Motor neuron (in vitro differentiated cells): Measurements from ENCODE around the gene TTC38. TPM values are rescaled to one million over a fixed set of nuclear protein-coding genes. Genes with fewer than 3 reads are reported as not detected.

ENCODE experiments used
- ATAC-seq, 8 experiments: fragments of 200-7000 bp; cut with Tn5 transposase; replicated peaks in 6 of 8; 2 replicates each; pipeline ENCODE4 v1.8.0; 2021; ENCODE audit warnings: mild to moderate bottlenecking in 8 of 8, moderate library complexity in 8 of 8
- H3K27ac ChIP-seq, 2 donors: fragments of 250-450 bp; sonication (Bioruptor Pico); 2 replicates each; pipeline ENCODE4 v1.9.0; 2021; ENCODE audit warnings: antibody characterized with exemption in 2 of 2, mild to moderate bottlenecking in 2 of 2, moderate library complexity in 1 of 2
- H3K4me1 ChIP-seq, 2 donors: fragments of 250-450 bp; sonication (Bioruptor Pico); replicated peaks in 1 of 2; 2 replicates each; pipeline ENCODE4 v1.6.1; 2021; ENCODE audit warnings: antibody characterized with exemption in 2 of 2, mild to moderate bottlenecking in 2 of 2, moderate library complexity in 1 of 2
- H3K4me3 ChIP-seq, 5 donors: fragments of 250-450 bp; sonication (Bioruptor Pico); 2 replicates each; pipeline ENCODE4 v1.9.0; 2021; ENCODE audit warnings: antibody characterized with exemption in 5 of 5, mild to moderate bottlenecking in 5 of 5, moderate library complexity in 4 of 5
- WGBS, 10 experiments: fragments of 450-650 bp; shearing (Covaris generic); methylation state at CpG; one replicate each; pipeline ENCODE4 v1.0.0; 2022; 5-methylcytosine and 5-hydroxymethylcytosine counted together
- in situ Hi-C, 9 experiments: fragments of 400-800 bp; cut with MboI; loops; one replicate each; pipeline ENCODE4 v1.15.0; 2021; ENCODE audit warnings: low sequenced_read_pairs in 9 of 9, low pct_unique_long_range_greater_than_20kb in 2 of 9; ENCODE audit not compliant: unreplicated experiment in 9 of 9
- total RNA-seq, 8 experiments: library from RNA; unstranded; fragments of 300-600 nt; gene quantifications; 2 replicates each; pipeline versions ENCODE4 v1.2.3 to v1.2.4, GENCODE V29; 2022

Gene TTC38
- total RNA-seq, 8 experiments from 2014 or later, result 6.2 to 25.2 (median 13.8) TPM

DNA sequence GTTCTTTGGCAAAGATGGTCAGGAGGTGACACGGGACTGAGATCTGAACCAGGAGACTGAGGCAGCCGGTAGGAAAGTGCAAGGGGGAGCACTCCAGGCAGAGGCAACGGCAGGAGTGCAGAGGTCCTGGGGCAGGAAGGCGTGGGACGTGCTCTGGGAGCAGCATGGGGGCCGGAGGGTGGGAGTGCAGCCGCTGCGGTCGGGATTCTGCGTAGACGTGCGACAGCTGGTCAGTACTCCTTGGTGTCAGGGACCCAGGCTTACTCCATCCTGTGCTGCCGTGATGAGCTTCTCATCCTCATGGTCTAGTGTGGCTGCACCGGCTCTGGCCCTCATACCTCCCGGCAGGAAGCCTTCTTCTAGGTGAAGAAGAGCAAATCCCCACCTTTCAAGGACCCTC is 50.8 kb downstream of the TTC38 start:
- in situ Hi-C loops, result loop anchor here in 7 of 9 experiments (10.0 to 25.0 kb wide), 4 partner anchors 181 to 731 kb away; no protein-coding TSS in a partner anchor
- 90 to 100% (median 98%) methylated on average over 1 to 5 of the region's 15 CpGs; no CpG with 5 or more reads in 6 of the 10 experiments for WGBS, 10 experiments
- Histone ChIP-seq H3K4me3 (no peak overlapping the region), H3K4me1 (no peaks in the 10 kb centered on the region), H3K27ac (no peak overlapping the region)
- no peak for ATAC-seq

DNA sequence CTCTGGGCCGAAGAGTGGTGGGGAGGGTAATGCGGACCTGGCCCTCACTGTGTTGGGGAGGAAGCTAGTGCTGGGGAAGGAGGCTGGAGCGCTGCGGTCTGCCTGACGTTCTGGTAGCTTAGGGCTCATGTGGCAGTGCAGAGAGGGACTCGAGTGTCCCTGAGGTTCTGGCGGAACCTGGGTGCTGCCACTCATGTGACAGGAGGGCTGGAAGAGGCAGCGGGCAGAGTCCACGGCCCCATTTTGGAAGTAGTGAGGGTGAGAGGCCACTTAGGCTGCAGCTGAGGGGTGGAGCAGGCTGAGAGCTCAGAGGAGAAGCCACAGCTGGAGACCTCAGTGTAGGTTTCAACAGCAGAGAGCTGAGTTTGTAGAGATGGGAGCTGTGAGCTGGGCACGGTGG is 51.5 kb downstream of the TTC38 start:
- Histone ChIP-seq H3K4me1 (no peaks in the 10 kb centered on the region), H3K27ac (no peak overlapping the region), H3K4me3 (no peak overlapping the region)
- 80 to 100% (median 100%) methylated on average over 1 to 5 of the region's 10 CpGs; no CpG with 5 or more reads in 4 of the 10 experiments for WGBS, 10 experiments
- in situ Hi-C loops, result loop anchor here in 7 of 9 experiments (10.0 to 25.0 kb wide), 4 partner anchors 182 to 732 kb away; no protein-coding TSS in a partner anchor
- no peak for ATAC-seq

DNA sequence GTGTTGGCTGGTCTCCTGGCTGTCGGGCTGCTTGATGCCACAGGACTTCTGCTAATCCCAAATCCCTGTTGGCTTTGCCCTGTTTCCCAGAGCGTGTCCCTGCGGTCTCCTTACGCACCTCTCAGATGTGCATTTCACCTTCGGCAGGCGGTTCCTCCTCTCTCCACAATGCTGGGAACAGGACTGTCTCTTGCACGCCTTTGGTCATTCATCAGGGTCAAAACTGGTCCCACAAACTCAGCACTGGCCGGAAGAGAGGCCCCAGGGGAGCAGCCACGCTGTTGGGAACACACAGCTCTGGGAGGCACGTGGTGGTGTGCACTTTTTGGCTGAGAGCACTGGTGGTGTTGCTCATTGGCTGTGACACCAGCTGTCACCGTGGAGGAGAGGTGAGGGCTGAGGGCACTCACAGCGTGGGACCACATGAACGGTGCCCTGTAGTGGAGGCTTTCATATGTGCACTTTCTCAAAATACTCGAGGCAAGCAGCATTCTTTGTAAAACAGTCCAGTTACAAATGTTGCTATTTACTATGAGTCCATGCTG is 52.4 kb downstream of the TTC38 start:
- in situ Hi-C loops, result loop anchor here in 6 of 9 experiments (10.0 to 25.0 kb wide), 4 partner anchors 183 to 733 kb away; no protein-coding TSS in a partner anchor
- H3K27ac ChIP-seq, result no peak overlapping the region
- WGBS, 10 experiments, result 80 to 100% (median 89%) methylated on average over 1 to 10 of the region's 14 CpGs; no CpG with 5 or more reads in 6 of the 10 experiments
- H3K4me1 ChIP-seq, result no peaks in the 10 kb centered on the region
- no peak overlapping the region for H3K4me3 ChIP-seq
- peak in 1 of 8 experiments; percentile 19 for ATAC-seq

- ATAC-seq, result no peak
- Histone ChIP-seq H3K4me3 (no peak overlapping the region), H3K27ac (no peak overlapping the region), H3K4me1 (no peaks in the 10 kb centered on the region)
- in situ Hi-C loops, result loop anchor here in 6 of 9 experiments (10.0 to 25.0 kb wide), 4 partner anchors 184 to 734 kb away; no protein-coding TSS in a partner anchor
- WGBS, 10 experiments, result 69 to 100% (median 97%) methylated on average over 1 to 10 of the region's 20 CpGs; no CpG with 5 or more reads in 5 of the 10 experiments
These were observed 53.0 kb downstream of the TTC38 start for GRCh38 chr22:46320716-46321386.

DNA sequence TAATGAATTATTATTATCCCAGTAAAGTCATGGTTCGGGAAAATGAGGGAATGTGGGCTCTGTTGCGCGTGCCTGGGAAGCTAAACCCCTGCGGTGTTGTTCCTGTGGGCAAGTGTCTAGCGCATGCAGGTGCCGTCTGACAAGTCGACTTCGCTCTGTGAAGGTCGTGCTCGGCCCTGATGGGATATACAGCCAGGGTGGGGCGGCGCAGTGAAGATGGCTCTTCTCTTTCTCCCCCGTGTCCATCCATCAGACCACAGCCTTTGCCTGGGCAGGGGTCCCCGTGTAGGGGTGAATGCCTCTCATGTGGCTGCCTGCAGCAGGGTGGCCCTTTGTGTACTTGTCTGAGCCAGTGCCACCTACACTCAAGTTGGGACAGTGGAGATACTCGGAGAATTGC is 54.9 kb downstream of the TTC38 start:
- in situ Hi-C loops, result loop anchor here in 6 of 9 experiments (10.0 to 25.0 kb wide), 4 partner anchors 185 to 735 kb away; no protein-coding TSS in a partner anchor
- Histone ChIP-seq H3K4me3 (no peak overlapping the region), H3K27ac (no peak overlapping the region), H3K4me1 (no peaks in the 10 kb centered on the region)
- ATAC-seq, result no peak
- 89 to 100% (median 92%) methylated on average over 3 to 10 of the region's 15 CpGs; no CpG with 5 or more reads in 4 of the 10 experiments for WGBS, 10 experiments

DNA sequence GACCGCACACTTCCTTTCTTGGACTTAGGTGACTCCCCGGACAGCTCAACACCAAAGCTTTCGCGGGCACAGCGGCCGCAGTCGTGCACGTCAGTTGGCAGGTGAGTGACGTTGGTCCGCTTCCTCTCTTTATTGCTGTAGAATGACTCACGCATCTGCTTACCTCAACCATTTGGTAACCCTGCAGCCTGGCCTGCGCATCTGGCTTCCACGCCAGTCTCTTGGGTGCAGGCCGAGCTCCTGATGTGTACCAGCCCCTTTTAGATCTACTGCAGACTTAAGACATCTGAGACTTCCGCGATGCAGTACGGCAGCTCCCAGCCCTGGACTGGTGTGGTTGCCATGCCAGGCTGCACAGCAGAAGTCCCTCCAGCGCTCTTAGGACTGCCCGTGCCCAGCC is 55.4 kb downstream of the TTC38 start:
- WGBS, 10 experiments, result 40 to 100% (median 98%) methylated on average over 2 to 16 of the region's 19 CpGs; no CpG with 5 or more reads in 5 of the 10 experiments

GRCh38 chr22:46326066-46326680 is 58.4 kb downstream of the TTC38 start:
- no peak overlapping the region for H3K4me3 ChIP-seq
- no peaks in the 10 kb centered on the region for H3K4me1 ChIP-seq
- no peak overlapping the region for H3K27ac ChIP-seq
- in situ Hi-C loops, result loop anchor here in 1 of 9 experiments (10.0 kb wide), 1 partner anchor 201 kb away; no protein-coding TSS in a partner anchor
- no peak for ATAC-seq
- WGBS, 10 experiments, result 70 to 100% (median 90%) methylated on average over 1 to 14 of the region's 23 CpGs; no CpG with 5 or more reads in 4 of the 10 experiments

More for the DNA sequence above, 55.4 kb downstream of the TTC38 start:
- in situ Hi-C loops, result loop anchor here in 6 of 9 experiments (10.0 to 25.0 kb wide), 4 partner anchors 186 to 736 kb away; no protein-coding TSS in a partner anchor
- Histone ChIP-seq H3K4me3 (no peak overlapping the region), H3K27ac (no peak overlapping the region), H3K4me1 (no peaks in the 10 kb centered on the region)
- no peak for ATAC-seq

GRCh38 chr22:46327691-46328465 is 60.1 kb downstream of the TTC38 start:
- H3K4me1 ChIP-seq, result no peaks in the 10 kb centered on the region
- in situ Hi-C loops, result loop anchor here in 1 of 9 experiments (10.0 kb wide), 1 partner anchor 203 kb away; no protein-coding TSS in a partner anchor
- no peak overlapping the region for H3K27ac ChIP-seq
- WGBS, 10 experiments, result 57 to 100% (median 94%) methylated on average over 1 to 11 of the region's 13 CpGs; no CpG with 5 or more reads in 1 of the 10 experiments
- no peak overlapping the region for H3K4me3 ChIP-seq
- no peak for ATAC-seq

- Histone ChIP-seq H3K4me1 (no peaks in the 10 kb centered on the region), H3K27ac (no peak overlapping the region), H3K4me3 (no peak overlapping the region)
- 87 to 100% (median 95%) methylated on average over 1 to 6 of the region's 11 CpGs; no CpG with 5 or more reads in 4 of the 10 experiments for WGBS, 10 experiments
- in situ Hi-C loops, result loop anchor here in 1 of 9 experiments (10.0 kb wide), 1 partner anchor 204 kb away; no protein-coding TSS in a partner anchor
- ATAC-seq, result no peak
These were observed 61.0 kb downstream of the TTC38 start for GRCh38 chr22:46328797-46329196.

DNA sequence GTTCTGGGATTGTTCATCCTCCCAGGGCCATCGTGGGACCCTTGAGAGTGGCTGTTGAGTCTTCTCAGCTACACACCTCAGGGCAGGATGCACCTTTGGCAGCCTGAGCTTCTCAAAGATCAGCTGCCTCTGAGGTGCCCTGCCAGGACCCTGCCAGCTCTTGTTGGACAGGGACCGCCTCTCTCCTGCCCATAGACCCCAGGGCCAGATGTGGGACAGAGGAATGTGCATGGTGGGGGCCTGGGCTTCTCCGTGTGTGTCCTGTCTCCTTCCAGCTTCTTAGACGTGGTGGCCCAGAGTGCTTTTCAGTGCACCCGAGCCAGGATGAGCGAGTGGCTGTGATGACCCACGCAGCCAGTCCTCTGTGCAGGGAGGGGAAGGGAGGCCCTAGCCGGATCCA is 61.8 kb downstream of the TTC38 start:
- 20 to 100% (median 95%) methylated on average over 1 to 2 of the region's 8 CpGs; no CpG with 5 or more reads in 6 of the 10 experiments for WGBS, 10 experiments
- H3K4me3 ChIP-seq, result no peak overlapping the region
- in situ Hi-C loops, result loop anchor here in 1 of 9 experiments (10.0 kb wide), 1 partner anchor 205 kb away; no protein-coding TSS in a partner anchor
- peaks cover under 1% of the 10 kb centered on the region in 2 donors for H3K4me1 ChIP-seq
- H3K27ac ChIP-seq, result no peak overlapping the region
- no peak for ATAC-seq

DNA sequence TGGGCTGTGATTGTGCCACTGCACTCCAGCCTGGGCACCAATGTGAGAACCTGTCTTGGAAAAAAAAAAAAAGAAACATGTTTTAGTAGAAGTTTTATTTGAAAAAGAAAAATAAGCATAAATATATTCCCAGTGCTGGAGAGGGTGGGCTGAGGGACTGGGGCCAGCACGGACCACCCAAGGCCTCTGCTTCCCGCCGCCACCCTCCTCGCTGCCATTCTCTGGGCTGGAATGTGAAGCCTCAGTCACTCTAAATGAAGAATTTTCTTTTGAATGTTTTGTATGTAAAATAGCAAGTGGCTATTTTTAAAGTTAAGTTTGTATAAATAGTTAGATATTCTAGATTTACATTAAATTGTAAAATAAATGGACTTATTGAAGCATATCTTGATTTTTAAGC is 62.6 kb downstream of the TTC38 start:
- in situ Hi-C loops, result no loop called here
- 96 to 100% (median 100%) methylated on average over 1 to 4 of the region's 4 CpGs; no CpG with 5 or more reads in 1 of the 10 experiments for WGBS, 10 experiments
- Histone ChIP-seq H3K27ac (no peak overlapping the region), H3K4me1 (peaks cover 4% of the 10 kb centered on the region in 2 donors), H3K4me3 (no peak overlapping the region)
- no peak for ATAC-seq

DNA sequence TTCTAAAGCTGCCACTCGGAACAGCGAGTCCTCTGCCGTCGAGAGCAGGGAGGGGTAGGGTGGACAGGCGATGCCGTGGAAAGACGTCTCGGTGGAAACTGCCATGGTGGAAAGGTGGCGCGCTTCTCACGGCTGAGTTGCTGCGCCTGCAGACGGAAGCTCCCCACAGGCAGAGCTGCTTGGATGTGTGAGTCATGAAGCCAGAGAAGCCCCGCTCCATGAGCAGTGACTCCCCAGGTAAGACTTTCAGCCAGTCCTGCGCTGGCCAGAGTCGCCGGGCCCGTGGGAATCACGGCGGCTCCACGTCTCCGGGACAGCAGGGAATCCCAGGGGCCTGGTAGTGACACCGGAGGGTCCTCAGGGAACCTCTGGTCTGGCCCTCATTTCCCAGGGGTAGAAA is 63.7 kb downstream of the TTC38 start:
- in situ Hi-C loops, result no loop called here
- WGBS, 10 experiments, result 86 to 100% (median 93%) methylated on average over 2 to 8 of the region's 23 CpGs; no CpG with 5 or more reads in 5 of the 10 experiments
- H3K4me3 ChIP-seq, result no peak overlapping the region
- peaks cover 4% of the 10 kb centered on the region in 2 donors for H3K4me1 ChIP-seq
- ATAC-seq, result no peak
- no peak overlapping the region for H3K27ac ChIP-seq
